DMS 273 treated with DMSO at 0.1 percent for 48 hours (cell line): ENCODE results near the gene DNPEP.
"Not testable (repeated sequence)": the region's sequence is repeated elsewhere in the genome, so short reads cannot be mapped to it uniquely, and the experiment has no call there.

Experiments
- DNase-seq: peaks from one replicate; lab custom pipeline; 2025; lab: John Stamatoyannopoulos, UW

The DNPEP gene

DNA sequence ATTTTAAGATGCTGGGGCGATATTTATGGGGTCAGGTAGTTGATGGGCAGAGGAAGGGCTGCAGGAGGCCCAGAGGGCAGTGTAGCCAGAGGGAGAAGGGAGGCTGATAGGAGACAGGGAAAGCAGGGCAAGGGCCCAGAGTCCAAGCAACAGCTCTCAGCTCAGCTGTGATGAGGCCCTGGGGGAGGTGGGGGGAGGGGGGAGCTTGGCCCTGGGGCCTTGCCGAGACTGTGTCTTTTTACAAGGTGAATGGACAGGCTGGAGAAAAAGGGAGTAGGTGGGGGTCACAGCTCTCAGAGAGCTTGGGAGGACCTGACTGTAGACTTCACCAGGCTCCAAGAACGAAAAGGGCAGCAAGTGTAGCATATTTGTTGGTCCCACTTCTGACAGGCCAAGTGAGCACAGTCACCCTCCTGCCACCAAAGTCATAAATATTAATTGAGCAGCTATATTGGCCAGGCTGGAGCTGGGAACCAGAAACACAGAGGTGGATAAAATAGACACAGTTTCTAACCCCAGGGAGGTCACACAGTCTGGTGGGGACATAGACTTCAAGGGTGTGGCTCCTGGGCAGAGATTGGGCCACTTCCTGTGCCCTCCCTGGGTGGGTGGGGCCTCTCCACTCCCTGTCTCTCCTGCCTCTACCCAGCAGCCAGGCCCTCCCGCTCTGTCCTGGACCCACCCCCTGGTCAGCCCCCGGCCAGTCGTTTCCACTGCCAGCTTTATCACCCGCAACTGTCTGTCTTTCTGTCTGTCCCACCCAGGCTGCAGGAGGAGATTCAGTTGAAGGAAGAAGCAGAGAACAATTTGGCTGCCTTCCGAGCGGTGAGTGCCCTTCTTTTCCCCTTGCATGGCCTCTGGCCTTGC lies 31.9 kb upstream of the DNPEP start:
- DNase-seq, result no peak

DNA sequence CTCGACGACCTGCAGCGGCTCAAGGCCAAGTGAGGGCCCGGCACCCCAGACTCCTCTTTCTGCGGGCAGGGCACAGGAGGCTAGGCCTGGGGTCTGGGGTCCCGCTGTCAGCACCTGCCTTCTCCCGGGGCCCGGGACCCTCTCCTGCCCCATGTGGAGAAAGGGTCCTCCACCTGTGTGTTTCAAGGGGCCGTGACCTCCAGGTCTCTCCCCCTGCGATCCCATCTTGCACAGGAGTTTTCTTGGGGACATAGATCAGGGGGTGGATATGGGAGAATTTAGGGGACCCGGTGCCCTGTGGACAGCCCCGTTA lies 31.3 kb upstream of the DNPEP start:
- DNase-seq, result no peak

DNA sequence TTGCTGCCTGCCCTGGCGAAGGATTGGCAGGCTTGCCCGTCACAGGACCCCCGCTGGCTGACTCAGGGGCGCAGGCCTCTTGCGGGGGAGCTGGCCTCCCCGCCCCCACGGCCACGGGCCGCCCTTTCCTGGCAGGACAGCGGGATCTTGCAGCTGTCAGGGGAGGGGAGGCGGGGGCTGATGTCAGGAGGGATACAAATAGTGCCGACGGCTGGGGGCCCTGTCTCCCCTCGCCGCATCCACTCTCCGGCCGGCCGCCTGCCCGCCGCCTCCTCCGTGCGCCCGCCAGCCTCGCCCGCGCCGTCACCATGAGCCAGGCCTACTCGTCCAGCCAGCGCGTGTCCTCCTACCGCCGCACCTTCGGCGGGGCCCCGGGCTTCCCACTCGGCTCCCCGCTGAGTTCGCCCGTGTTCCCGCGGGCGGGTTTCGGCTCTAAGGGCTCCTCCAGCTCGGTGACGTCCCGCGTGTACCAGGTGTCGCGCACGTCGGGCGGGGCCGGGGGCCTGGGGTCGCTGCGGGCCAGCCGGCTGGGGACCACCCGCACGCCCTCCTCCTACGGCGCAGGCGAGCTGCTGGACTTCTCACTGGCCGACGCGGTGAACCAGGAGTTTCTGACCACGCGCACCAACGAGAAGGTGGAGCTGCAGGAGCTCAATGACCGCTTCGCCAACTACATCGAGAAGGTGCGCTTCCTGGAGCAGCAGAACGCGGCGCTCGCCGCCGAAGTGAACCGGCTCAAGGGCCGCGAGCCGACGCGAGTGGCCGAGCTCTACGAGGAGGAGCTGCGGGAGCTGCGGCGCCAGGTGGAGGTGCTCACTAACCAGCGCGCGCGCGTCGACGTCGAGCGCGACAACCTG lies 30.7 kb upstream of the DNPEP start, which contains the start of gene DES:
Gene DES (plus strand): TSS at position 223 of the 857 bp plus-strand sequence. CDS start 86 bp downstream, at position 309.
- no peak for DNase-seq

DNA sequence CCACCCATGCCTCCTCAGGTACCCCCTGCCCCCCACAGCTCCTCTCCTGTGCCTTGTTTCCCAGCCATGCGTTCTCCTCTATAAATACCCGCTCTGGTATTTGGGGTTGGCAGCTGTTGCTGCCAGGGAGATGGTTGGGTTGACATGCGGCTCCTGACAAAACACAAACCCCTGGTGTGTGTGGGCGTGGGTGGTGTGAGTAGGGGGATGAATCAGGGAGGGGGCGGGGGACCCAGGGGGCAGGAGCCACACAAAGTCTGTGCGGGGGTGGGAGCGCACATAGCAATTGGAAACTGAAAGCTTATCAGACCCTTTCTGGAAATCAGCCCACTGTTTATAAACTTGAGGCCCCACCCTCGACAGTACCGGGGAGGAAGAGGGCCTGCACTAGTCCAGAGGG lies 29.7 kb upstream of the DNPEP start:
- DNase-seq, result no peak

DNA sequence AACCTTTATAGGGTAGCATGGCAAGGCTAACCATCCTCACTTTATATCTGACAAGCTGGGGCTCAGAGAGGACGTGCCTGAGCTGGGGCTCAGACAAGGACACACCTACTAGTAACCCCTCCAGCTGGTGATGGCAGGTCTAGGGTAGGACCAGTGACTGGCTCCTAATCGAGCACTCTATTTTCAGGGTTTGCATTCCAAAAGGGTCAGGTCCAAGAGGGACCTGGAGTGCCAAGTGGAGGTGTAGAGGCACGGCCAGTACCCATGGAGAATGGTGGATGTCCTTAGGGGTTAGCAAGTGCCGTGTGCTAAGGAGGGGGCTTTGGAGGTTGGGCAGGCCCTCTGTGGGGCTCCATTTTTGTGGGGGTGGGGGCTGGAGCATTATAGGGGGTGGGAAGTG lies 29.2 kb upstream of the DNPEP start:
- no peak for DNase-seq

DNA sequence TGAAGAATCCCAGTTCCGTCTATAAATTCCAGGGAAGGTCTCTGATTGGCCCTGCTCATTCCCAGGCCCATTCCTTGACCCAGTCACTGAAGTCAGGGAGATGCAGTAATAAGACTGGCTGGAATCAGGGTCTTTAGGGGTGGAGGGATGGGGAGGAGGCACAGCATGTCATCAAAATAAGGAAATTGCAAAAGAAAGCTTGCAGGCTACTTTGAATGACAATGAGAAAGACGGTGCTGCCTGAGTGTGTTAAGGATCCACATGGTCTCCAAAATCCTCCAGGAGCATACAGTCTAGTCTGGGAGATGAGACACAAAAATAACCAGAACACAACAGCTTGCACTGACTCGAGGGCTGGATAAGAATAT lies 28.5 kb upstream of the DNPEP start:
- no peak for DNase-seq

DNA sequence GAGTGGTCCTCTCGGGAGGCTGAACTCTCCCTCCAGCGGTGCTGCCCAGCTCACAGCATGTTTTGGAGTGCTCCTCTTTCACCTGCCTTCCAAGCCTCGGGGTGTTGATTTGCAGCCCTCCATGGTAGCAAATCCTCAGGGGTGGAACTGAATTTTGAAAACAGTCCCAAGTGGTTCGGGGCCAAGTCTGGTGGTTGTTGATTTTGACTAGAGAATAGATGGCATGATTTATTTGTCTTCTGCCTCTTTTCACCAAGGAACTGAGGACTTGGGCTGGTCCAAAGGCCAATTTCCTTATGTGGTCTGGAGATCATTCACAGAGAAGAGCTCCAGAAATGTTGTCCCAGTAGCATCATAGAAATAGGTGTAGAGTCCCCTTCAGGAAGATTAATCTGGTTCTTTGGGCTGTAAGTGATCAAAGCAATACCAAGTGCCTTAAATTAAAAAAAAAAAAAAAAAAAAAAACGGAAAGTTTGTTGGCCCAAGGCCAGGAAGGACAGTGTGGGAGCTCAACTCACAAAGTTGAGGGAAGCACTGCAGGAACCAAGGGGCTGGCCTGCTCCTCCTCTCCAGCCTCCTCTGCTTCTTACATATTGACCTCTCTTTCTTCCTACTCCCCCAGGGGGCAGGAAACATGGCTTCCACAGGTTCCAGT lies 28.0 kb upstream of the DNPEP start:
- DNase-seq, result no peak

DNA sequence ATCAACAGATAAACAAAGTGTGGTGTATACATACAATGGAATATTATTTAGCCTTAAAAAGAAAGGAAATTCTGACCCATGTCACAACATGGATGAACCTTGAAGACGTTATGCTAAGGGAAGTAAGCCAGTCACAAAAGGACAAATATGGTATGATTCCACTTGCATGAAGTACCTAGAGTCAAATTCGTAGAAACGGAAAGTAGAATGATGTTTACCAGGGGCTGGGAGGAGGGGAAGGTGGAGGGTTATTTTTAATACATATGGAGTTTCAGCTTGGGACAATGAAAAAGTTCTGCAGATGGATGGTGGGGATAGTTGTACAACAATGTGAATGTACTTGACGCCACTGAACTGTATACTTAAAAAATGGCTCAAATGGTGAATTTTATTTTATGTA lies 27.1 kb upstream of the DNPEP start:
- no peak for DNase-seq

DNA sequence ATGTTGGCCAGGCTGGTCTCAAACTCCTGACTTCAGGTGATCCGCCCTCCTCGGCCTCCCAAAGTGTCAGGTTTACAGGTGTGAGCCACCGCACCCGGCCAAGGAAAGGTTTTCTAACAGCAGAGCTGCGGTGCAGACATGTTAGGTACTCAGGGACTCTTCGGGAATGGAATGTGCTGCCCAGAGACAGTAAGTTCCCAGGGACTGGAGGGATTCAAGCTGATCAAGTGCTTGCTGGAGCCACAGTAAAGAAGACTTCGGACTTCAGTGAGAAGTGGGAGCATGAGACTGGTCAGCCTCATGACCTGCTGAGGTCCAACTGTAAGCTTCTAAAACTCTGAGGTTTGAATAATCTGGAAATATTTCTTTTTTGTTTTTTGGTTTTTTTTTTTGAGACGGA lies 22.7 kb upstream of the DNPEP start:
- DNase-seq, result no peak

DNA sequence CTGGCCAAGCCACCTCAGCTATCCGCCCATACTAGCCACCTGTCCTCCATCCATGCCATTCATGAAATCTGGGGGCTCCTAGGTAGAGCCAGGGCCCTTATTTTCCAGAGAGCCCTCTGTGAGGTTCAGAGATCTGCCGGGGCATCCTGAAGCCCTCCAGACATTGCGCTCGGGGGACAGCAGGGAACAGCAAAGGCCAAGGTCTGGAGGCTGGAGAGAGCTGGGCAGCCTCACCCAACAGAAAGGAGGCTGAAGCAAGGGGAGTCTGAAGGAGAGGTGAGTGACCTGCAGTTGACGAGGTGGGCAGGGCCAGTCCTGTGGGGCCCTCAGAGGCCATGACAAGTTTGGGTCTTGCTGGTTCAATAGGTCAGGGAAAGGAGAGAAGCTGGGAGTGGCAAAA lies 21.9 kb upstream of the DNPEP start:
- no peak for DNase-seq

DNA sequence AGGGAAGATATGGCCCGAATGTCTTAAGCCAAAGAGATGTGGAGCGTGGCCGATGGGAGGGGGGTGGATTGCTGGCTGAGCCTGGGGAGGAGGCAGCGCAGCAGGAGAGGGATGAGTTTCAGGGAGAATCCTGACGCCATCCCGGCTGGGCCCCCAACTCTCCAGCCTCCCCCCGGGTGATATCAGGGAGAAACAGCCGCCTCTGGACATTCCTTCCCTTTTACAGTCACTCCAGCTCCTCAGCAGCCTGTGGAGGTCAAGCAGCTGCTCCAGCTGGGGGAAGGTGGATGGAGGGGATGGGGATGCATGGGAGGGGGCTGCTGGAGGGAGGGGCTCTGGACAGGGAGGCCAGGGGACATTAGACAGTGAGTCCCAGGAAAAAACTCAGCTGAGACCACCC lies 20.9 kb upstream of the DNPEP start:
- DNase-seq, result no peak

DNA sequence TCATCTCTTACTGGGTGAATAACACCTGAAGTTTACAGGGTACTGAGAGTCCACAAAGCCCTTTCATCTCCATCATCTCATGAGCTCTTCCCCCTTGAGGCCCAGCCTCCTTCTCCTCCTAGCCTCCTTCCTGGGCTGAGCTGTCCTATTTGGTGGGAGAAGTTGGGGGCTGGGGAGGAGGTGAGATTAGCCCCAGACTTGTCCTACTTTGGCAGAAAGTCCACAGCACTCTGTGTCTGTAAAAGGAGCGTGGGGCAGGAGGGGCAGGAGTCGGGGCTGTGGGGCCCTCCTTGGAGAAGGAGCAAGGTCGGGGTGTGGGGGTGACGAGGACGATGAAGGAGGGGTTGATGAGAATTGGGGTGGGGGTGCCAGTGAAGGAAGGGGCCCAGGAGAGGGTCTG lies 20.5 kb upstream of the DNPEP start:
- DNase-seq, result no peak

DNA sequence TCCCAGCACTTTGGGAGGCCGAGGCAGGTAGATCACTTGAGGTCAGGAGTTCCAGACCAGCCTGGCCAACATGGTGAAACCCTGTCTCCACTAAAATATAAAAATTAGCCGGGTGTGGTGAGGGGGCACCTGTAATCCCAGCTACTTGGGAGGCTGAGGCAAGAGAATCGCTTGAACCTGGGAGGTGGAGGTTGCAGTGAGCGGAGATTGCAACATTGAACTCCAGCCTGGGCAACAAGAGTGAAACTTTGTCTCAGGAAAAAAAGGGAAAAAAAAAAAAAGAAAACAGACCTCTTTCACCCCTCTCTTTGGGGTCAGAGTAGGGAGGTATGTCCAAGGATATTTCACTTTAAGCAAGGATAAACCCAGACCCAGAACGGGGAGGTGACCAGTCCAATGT lies 19.6 kb upstream of the DNPEP start:
- not testable (repeated sequence) for DNase-seq

DNA sequence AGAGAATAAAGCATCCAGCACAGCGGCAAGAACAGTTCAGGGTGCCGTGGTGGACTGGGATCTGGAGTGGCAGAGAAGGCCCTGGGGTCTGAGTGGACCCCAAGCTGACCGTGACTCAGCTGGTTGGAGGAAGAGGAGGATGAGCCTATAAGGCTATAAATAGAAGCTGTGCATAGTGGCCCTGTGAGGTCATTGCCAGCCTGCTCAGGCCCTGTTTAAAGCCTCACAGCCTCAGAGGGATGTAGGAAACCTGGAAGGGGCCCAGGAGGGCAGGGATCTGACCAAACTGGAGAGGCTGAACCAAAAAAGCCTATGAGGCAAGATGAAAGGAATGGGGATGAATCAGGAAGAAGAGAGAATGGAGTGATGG lies 19.1 kb upstream of the DNPEP start:
- DNase-seq, result no peak

DNA sequence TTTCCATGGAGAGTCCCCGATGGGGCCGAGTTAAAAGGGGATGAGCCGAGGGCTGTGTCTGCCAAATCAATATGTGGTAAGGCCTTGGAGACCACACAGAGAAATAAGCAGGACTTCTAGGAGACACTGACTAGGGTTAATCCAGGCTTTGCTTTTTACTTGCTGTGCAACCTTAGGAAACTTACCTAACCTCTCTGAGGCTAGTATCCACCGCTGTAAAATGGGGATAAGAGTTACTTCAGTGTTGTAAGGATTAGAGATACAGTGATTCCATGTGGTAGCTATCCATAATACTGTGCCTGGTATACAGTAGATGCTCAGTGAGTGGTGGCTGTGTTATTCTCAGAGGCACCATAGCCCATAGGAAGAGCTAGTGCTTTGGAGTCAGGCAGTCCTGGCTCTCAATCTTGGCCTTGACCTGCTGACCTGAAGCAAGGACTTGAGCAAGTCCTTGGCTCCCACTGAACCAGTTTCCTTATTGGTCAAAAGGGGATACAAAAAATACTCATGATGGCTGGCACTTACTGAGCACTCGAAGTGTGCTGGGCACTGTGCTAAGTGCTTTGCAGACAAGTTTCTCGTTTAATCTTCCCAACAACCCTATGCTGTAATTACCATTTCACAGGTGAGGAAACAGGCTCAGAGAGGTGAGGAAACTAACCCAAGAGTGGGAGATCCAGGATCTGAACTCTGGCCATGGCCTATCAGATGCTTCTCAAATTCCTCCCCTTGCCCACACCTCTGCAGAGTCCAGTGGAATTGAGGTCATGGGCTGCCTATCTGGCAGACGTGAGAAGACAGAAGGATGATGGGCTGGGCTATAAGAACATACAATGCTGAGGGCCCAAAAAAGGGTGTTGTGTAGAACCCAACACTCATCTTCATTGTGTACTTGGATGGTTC lies 18.5 kb upstream of the DNPEP start:
- DNase-seq, result no peak

DNA sequence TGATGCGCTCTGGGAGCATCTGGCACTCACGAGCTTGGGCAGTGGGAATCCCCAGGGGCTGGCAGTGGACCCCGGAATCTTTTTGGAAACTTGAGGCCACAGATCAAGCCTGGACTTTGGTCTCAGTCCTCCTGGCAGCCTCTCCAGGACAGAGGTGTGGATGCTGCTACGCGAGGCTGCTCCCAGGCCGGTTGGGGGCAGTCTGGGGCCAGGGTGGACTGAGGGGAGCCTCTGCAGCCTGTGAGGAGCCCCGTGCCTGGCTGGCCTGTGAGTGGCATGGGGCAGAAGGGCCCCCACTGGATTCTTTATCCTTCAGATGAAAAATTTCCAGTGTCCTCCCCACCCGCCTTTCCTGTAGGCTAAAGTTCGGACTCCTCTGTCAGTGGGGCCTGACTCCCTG lies 17.7 kb upstream of the DNPEP start:
- no peak for DNase-seq

DNA sequence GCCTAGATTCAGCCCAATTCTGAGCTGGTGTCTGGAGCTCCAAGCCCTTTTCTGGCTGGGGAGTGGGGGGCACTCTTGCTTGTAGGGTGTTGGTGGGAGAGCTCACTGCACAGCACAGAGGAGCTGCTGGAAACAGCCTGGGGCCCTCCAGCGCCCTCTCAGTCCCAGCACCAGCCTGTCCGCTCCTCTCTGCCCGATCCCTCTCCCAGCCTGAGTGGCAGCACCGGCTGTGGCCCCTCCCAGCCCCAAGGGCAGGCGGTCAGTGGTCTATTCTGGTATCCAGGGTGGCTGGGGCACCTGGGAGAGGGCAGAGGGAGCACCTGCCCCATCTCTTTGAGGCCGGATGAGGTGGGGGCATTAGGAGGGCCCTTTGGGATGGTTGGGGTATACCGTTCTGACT lies 17.2 kb upstream of the DNPEP start:
- DNase-seq, result no peak

DNA sequence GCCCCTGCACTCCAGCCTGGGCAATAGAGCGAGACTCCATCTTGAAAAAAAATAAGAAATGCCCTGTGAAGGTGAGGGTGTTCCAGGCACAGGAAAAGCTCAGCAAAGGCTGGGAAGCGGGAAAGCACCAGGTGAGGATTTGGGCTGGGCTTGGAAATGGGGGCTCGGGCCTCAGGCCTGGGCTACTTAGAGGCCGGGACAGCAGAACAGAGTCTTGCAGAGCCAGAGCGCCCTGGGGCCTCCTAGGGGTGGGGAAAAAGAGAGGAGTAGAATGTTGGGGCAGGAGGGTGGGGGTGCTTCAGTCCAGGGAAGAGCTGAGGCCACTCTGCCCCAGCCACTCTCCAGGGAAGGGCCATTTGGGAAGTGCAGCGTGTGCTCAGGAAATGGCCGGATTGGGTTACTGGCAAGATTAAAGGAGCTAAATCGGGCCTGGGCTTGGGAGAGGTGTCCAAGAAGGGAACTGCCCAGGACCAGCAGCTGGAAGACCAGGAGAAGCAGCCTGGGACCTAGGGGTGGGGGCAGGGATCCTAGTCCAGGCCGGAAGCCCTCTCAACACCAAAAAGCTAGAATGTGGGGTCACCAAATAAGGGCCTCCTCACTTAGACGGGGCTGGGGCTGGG lies 16.7 kb upstream of the DNPEP start:
- DNase-seq, result no peak

DNA sequence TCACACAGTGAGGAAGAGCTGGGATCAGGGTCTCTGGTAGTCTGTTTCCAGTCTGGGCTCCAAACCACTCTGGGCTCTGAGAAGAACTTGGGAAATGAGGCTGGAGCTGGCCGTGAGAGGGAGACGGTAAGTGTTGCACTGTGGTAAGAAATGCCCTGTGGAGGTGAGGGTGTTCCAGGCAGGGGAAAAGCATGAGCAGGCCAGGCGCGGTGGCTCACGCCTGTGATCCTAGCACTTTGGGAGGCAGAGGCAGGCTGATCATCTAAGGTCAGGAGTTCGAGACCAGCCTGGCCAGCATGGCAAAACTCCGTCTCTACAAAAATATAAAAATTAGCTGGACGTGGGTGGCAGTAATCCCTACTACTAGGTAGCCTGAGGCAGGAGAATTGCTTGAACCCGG lies 16.1 kb upstream of the DNPEP start:
- no peak for DNase-seq

DNA sequence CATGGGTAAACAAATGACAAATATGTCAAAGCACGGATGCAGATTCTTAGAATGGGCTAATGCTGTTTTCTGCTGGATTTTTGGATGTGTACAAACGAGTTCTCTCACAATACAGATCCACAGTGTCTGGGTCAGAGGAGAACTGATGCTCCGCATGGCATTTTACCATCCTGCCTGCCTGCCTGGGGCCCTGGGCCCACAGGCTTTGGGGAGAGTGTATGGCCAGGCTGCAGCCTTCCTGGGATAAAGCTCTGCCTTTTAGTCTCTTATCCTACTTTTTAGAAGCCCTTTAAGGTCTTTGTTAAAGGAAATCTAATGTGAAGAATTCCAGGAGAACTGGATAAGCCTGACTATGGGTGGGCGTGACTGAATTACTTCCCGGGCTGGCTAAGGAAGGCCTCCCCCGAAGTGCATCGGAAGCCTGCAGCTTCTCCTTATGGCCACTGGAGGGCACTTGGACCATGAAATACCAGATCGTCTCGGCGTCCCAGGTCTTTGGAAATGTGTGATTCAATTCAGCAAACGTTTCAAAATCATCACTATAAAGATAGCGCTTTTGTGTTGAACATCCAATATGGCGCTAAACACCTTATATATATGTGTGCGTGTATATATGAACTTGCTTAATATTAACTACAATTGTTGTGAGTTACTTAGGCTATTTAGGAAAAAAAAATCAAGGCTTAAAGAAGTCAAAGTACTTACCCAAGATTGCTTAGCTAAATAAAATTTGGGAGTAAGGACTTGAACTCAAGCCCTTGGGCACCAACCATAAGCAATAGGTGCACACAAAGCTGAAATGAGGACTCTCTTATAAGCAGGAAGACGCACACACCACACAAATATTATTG lies 15.2 kb upstream of the DNPEP start:
- DNase-seq, result peak; percentile 57

DNA sequence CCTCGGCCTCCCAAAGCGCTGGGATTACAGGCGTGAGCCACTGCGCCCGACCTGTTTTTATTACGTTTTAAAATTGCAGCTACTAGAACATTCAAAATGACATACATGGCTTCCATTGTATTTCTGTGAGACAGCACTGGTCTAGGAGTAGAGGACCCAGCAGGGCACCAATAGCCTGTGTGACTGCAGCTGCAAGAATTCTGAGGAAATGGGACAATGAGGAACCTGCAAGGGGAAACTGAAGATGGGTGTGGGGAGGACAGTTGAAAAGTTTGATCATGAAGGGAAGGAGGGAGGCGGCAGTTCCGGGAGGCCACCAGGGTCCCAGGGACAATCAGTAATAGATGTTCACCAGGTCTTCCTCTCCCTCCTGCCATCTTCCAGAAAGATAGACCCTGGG lies 13.9 kb upstream of the DNPEP start:
- no peak for DNase-seq
